A673 (cell line): ENCODE measurements around the gene GPRC5D. TPM values are rescaled to one million over a fixed set of nuclear protein-coding genes. Genes with fewer than 3 reads are reported as not detected.

Source experiments
- BruUV-seq: library from RNA; stranded (reverse); fragments of 400-500 nt; replicated peaks from 2 replicates; lab custom pipeline; 2021; lab: Mats Ljungman, UMichigan
- CTCF ChIA-PET: fragments of 300-600 bp; sonication (Branson Sonifier 250); formaldehyde crosslinking; loops from one replicate; lab custom pipeline; 2022; ENCODE audit warnings: antibody characterized with exemption; lab: Charles Lee
- POLR2A ChIA-PET: fragments of 300-600 bp; sonication (Branson Sonifier 250); formaldehyde crosslinking; loops from one replicate; lab custom pipeline; 2022; ENCODE audit warnings: antibody characterized with exemption; ENCODE audit not compliant: low non-redundant PET; lab: Charles Lee
- DNase-seq: peaks from one replicate; pipeline ENCODE4 v3.0.0-alpha.2; 2015; ENCODE audit warnings: low spot score
- H3K27ac ChIP-seq: fragments of 200-600 bp; sonication (generic); 2 replicates; pipeline ENCODE4 v1.5.1; 2016; ENCODE audit warnings: mixed run types, low read depth, mild to moderate bottlenecking, mixed read lengths, antibody characterized with exemption, low read length; ENCODE audit not compliant: poor library complexity, severe bottlenecking
- H3K27me3 ChIP-seq: fragments of 200-600 bp; sonication (generic); replicated peaks from 2 replicates; pipeline ENCODE4 v1.6.1; 2017; ENCODE audit warnings: mixed run types, low read depth, mild to moderate bottlenecking, mixed read lengths, antibody characterized with exemption, low read length; ENCODE audit not compliant: insufficient read depth, poor library complexity
- H3K36me3 ChIP-seq: fragments of 200-600 bp; sonication (generic); 2 replicates; pipeline ENCODE4 v1.6.1; 2016; ENCODE audit warnings: mixed run types, mild to moderate bottlenecking, mixed read lengths, antibody characterized with exemption, low read length; ENCODE audit not compliant: insufficient read depth, poor library complexity, severe bottlenecking
- H3K4me1 ChIP-seq: fragments of 200-600 bp; sonication (generic); 2 replicates; pipeline ENCODE4 v1.6.1; 2017; ENCODE audit warnings: mixed run types, mild to moderate bottlenecking, mixed read lengths, antibody characterized with exemption, low read length; ENCODE audit not compliant: insufficient read depth, poor library complexity, severe bottlenecking
- H3K4me3 ChIP-seq: fragments of 200-600 bp; sonication (generic); 2 replicates; pipeline ENCODE4 v1.5.1; 2016; ENCODE audit warnings: low read depth, mixed run types, mild to moderate bottlenecking, mixed read lengths, low read length; ENCODE audit not compliant: poor library complexity, severe bottlenecking
- H3K9me3 ChIP-seq: fragments of 200-600 bp; sonication (generic); 2 replicates; pipeline ENCODE4 v1.6.1; 2016; ENCODE audit warnings: mixed run types, low read depth, mild to moderate bottlenecking, mixed read lengths, antibody characterized with exemption, low read length; ENCODE audit not compliant: poor library complexity, severe bottlenecking
- CTCF ChIP-seq: fragments of 300-800, 200-600 bp; sonication (generic); conservative IDR thresholded peaks from 2 replicates; pipeline ENCODE4 v1.5.1; 2017; ENCODE audit warnings: low read depth, mild to moderate bottlenecking, antibody characterized with exemption, low read length, moderate library complexity, mixed read lengths
- EZH2 ChIP-seq: fragments of 200-600 bp; sonication (generic); IDR thresholded peaks from 2 replicates; pipeline ENCODE4 v1.6.1; 2017; ENCODE audit warnings: borderline replicate concordance, low read depth, mild to moderate bottlenecking, mixed read lengths, antibody characterized with exemption, low read length; ENCODE audit not compliant: poor library complexity, severe bottlenecking
- intact Hi-C: fragments of 100-400 bp; cut with micrococcal nuclease; formaldehyde crosslinking; loops from one replicate; pipeline ENCODE4 v1.10.0; 2022; ENCODE audit not compliant: unreplicated experiment
- total RNA-seq: library from RNA; stranded (reverse); gene quantifications from 2 replicates; pipeline ENCODE4 v1.2.3, GENCODE V29; 2021

Gene GPRC5D
- total RNA-seq, 1 experiment from 2014 or later, result not detected

GRCh38 chr12:12907552-12907951 is 44.4 kb downstream of the GPRC5D start:
- intact Hi-C loops, result no loop called here
- H3K9me3 ChIP-seq, result no peaks in the 10 kb centered on the region
- H3K27ac ChIP-seq, result no peak overlapping the region
- no peak for DNase-seq
- H3K4me3 ChIP-seq, result no peak overlapping the region
- CTCF ChIA-PET, result no interaction called here
- no peaks in the 10 kb centered on the region for H3K36me3 ChIP-seq
- POLR2A ChIA-PET, result no interaction called here
- no TSS peak for BruUV-seq
- H3K4me1 ChIP-seq, result no peaks in the 10 kb centered on the region
- TF ChIP-seq EZH2 (no peak), CTCF (no peak)
- no peaks in the 10 kb centered on the region for H3K27me3 ChIP-seq

- CTCF ChIA-PET, result no interaction called here
- no TSS peak for BruUV-seq
- H3K27ac ChIP-seq, result no peak overlapping the region
Measured at GRCh38 chr12:12903642-12904609, 48.0 kb downstream of the GPRC5D start.

GRCh38 chr12:12902036-12902435 is 49.9 kb downstream of the GPRC5D start:
- no peak overlapping the region for H3K4me3 ChIP-seq
- no peaks in the 10 kb centered on the region for H3K36me3 ChIP-seq
- no peaks in the 10 kb centered on the region for H3K9me3 ChIP-seq
- TF ChIP-seq CTCF (no peak), EZH2 (no peak)
- DNase-seq, result no peak
- H3K4me1 ChIP-seq, result no peaks in the 10 kb centered on the region
- H3K27me3 ChIP-seq, result no peaks in the 10 kb centered on the region
- H3K27ac ChIP-seq, result no peak overlapping the region
- ChIA-PET POLR2A (no interaction called here), CTCF (interaction anchor here (0.7 kb wide), 1 partner anchor 10 kb away, joined by 4 read pairs; no protein-coding TSS in a partner anchor)
- intact Hi-C loops, result no loop called here
- no TSS peak for BruUV-seq

More at GRCh38 chr12:12903642-12904609, 48.0 kb downstream of the GPRC5D start:
- Histone ChIP-seq H3K4me1 (no peaks in the 10 kb centered on the region), H3K27me3 (no peaks in the 10 kb centered on the region), H3K36me3 (no peaks in the 10 kb centered on the region), H3K4me3 (no peak overlapping the region), H3K9me3 (no peaks in the 10 kb centered on the region)
- DNase-seq, result no peak
- no peak for TF ChIP-seq EZH2
- intact Hi-C loops, result no loop called here
- POLR2A ChIA-PET, result no interaction called here
